Globus pallidus (tissue), 1 donor: Measurements from ENCODE around the gene ETV5.
A peak's percentile ranks its signal among the peaks of the same experiment; 100 is the strongest.

Source experiments
- DNase-seq: peaks from one replicate; pipeline ENCODE4 v3.0.0-alpha.2; 2015; ENCODE audit warnings: low spot score

Gene ETV5

DNA sequence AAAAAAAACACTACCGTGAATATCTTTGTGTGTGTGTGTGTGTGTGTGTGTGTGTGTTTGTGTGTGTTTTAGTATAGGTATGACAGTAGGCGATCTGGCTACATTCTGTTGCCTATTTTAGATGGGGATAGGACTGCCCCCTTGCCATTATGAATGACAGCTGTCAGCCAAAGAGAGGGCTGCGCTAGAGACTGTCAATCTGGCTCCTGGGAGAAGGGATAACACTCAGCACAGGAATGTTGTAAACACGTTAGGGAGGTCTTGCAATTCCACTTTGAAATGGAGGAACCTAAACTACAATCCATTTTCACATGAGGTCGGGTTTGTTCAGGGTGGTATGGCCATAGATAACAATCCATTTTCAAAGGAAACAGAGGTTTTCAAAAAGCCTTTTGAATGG is 14.1 kb upstream of the ETV5 start:
- no peak for DNase-seq

DNA sequence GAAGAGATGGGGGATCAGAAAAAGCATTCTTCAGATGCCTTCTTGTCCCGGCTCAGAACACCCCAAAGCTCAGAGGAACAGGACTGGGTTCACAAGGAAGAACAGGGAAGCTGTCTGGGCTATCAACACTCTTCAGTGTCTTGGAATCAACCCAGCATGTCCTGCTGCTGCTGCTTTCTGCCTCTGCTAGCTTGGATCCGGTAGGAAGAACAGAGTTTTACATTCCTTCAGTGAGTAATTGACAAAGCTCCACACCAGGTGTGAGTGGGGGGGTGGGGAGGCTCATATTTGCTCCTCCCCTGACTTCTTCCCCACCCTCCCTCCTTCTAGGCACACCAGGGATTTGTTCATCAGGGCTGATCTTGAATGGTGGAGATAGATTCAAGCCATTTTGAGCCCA is 13.1 kb upstream of the ETV5 start:
- DNase-seq: no peak

DNA sequence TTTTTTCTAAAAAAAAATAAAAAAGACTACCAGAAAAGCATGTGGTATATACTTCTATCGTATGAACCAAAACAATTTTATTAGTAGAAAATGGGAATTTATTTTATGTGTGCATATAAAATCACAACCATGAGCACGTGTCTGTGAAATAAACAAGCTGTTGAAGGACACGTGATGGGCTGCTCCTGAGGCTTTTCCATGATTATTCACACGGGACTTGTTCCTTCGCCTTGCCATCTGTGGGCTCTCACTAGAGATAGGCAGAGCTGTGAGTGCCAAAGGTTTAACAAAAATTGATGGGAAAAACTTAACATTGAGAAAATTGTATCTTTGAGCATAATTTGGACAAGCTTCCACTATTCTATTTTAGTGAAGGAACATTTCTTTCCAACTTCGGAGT is 12.4 kb upstream of the ETV5 start:
- no peak for DNase-seq

DNA sequence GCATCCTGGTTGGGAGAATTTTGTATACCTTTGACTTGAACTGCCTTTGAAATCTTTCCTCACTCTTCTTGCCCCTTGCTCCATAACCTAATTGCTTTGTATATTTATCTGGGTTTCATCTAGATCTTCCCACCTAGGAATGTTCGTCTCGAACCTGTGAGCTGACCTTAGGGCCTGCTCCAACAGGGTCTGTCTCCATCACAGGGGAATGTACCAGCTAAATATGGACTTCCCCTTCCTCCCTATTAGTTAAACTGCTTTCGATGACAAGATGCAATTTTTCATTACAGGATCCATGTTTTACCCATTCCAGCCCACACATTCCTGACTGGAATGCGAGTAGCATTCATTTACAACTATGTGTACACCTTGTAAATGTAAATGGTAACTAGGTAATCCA is 10.6 kb upstream of the ETV5 start:
- DNase-seq: no peak

DNA sequence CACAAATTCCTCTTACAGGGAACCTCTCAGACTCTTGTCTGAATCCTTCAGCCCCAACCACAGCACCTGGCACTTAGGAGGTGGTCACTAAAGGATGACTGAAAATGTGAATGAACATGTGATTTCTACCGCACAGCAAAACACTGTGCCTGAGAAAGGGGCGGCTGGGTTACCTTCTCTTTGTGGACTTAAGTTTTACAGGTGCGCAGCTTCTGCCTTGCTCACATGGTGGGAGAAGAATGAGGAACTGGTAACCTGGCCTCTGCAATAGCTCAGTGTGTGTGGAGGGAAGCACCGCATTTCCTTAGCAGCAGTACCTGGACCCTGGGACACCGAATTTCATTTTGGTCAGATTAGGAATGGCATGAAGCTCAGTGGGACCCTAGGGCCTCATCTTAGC is 9.8 kb upstream of the ETV5 start:
- no peak for DNase-seq

DNA sequence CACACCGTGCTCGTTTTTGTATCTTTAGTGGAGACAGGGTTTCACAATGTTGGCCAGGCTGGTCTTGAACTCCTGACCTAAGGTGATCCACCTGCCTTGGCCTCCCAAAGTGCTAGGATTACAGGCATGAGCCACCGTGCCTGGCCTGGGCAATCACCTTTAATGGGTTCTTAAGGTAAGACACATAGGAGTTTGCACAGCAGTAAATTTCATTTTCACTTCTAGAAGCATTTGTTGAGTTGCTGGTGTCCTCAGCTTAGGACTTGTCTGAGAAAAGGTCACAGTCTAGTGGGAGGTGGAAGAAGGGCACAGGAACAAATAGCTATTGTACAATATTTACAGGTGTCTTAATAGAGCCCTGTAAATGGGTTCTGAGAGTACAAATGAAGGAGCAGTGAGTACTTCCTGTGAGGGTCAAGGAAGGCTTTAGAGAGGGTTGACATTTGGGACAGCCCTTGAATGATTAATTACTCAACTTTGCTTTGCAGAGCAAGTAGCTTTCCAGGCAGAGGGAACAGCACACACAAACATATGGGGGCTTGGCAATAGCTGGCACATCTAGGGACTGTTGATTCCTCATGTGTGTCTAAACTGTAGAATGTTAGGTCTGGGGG is 8.7 kb upstream of the ETV5 start:
- DNase-seq: no peak

DNA sequence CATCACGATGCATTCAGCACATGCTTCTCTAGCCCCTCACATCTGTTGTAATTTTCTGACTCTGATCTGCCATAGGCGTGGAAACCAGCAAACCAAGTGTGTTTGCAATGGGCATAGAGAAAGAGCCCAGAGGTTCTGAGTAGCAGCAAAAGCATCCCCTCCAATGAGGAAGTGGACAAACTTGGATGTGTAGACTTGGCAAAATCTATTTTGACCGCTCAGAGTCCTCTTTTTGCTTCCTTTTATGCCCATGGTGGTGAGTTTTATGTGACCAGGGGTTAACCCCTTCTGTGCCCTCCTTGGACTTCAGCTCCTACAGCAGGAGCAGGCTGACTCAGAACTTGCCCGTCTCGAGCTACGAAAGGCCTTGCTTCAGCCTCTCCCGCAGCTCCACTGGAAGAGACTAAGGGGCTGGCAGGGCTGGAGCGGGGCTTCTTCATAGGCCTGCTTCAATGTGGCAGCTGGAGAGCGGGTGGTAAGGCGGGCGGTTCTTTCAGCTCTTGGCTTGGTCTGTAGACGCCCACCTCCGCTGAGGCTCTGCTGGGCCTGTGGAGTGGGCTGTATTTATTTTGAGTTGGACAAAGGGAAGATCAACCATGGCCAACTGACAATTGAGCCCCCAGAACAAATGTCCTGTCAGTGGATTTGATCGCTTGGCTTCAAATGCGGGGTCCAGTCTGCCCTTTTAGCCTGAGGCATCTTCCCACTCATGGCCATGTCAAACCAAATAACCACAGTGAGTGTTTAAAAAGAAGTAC is 6.5 kb upstream of the ETV5 start:
- DNase-seq: no peak

DNA sequence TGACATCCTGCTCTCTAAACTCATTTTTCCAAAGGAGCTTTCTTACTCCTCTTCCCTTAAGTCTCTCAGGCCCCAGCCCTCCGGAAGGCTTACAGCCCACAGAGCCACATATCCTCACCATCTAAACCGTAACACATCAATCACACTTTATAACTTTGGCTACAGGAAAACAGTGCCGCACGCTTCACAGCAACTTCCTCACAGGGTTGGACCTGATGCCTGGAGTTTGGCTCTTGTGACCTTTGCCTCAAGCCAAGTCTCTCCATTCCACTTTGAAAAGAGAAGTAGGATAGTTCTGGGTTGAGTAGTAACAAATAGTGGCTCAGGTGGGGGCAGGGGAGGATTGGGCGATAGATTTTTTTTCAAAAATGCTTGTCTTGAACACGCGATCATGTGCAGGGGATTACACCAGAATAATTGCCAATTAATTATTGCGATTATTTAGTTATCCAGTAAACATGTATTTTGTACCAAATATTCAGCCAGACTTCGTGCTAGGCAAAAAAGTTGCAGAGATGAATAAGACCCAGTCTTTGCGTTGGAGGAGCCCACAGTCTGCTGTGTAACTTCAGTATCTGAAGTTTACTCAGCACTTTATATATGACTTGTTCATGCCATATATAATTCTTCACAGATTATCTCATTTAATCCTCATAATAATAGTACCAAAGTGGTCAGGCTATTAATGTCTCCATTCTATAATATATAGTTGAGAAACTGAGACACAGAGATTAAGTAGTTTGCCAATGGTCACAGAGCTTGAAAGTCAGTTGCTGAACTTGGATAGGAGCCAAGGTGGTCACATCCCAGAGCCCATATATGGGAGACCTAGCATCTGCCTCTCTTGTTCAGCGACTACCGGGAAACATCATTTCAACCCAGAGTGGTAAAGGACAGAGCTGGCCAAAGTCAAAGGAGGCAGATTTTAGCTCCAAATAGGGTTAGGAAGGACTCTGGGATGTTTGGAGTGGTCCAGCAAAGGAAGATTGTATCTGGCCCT is 2.4 kb upstream of the ETV5 start:
- no peak for DNase-seq

DNA sequence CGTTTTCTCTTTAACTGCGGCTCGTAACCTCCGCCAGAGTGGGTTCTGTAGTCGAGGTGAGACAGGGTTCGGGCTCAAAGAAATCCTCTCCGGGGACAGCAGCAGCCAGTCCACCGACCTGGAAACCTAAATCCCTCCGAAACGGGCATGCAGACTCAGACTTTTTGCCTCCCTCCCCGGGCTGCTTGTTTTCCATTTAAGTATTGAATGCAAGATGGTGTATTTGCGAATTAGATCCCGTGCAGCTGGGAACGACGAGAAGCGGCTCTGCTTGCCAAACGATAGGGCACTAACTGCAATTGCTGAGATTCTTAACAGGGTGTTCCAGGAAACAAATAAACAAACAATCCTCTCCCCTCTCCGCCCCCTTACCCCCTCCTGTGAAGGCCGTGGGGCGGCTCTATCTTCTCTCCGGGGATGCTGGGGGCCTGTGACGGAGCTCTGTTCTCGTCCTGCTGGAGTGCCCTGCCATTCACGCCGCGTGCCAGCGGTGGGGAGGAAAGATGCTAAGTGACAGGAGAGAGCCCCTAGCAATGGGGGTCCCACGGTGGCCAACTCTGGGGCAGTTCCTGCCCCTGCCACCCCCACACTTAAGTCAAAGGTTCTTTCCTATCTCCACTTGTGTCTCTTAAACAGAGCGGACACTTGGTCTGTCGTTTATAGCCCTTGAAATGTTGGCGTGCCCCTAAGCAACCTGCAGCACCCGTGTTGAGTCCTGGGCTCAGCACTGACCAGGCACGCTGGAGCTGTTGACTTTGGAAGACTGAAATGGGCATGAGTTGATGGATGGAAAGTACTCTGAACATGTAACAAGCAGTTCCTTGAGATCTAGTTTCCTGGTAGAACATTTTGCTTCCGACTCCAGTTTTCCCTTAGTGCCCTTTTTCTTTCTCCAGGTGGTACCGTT is 1.3 kb upstream of the ETV5 start:
- DNase-seq: no peak

DNA sequence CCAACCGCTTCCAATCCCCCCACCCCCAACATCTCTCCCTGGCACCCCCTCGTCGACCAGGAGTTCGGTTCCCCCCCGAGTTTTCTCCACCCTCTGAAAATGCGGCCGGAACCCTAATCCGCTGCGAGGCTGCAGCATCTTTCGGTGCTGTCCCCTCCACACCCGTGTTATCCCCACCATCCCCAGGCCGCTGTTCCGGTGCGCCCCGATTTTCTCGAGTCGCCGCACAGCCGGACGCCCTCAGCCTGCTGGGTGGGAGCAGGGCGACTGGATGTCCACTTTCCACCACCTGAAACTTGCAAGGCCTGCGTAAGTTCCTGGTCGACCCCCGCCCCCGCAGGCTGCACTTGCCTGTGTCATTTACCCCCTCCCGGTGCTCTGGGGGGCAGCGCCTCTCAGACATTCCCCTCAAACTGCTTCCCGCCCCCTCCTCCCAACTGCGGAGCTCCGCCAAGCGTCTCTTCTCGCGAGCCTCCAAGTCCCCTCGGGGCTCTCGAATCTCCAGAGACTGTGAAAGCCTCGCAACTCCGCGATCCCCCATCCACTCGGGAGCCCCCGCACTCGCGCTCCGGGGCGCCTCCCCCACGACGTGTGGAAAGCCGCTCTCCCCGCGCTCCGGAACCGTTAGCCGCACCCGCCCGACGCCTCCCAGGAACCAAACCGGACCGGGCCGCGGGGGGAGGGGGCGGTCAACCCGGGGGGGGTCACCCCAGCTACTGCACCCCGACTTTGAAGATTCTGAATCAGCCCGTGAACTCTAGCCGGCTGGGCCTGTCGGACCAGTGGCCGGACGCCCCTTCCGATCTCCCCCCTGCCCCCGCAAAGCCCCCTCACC is 566 bp downstream of the ETV5 start:
- no peak for DNase-seq

DNA sequence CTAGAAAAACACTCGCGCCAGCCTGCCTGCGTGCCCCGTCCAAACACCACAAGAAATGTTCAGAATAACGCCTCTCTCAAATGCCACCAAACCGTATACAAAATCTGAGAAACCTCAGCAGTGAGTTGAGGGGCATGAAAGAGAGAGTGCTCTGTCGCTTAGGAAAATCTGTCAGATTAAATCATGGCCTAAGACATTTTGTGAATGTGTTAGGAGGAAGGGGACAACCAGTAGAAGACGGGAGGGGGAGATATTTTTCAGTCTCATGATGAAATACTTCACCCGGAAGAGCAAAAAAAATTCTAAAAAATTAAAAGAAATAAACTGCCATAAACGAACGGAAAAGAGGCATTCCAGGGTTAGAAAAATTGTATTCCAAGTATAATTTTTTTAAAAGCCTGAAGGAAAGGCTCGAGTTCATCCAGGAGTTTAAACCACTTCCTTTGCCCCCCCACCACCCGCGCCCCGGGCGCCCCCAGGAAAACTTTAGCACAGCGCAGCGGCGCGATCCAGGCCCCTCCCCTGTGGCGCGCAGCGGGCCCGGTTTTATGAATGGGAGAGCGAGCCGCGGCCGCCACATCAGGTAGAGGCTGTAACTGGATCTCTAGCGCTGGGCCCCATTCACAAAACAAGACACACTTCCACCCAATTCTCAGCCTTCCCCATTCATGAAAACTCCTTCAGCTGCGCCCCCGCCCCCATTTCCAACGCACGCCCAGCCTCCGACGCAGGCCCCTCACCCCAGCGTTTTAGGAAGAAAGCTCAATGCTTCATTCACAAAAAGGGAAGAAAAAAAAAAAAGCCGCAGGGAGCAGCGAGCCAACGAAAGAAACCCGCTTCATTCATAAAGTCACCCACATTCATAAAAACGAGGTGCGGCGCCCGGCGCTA is 1.4 kb downstream of the ETV5 start:
- peak; percentile 68 for DNase-seq

DNA sequence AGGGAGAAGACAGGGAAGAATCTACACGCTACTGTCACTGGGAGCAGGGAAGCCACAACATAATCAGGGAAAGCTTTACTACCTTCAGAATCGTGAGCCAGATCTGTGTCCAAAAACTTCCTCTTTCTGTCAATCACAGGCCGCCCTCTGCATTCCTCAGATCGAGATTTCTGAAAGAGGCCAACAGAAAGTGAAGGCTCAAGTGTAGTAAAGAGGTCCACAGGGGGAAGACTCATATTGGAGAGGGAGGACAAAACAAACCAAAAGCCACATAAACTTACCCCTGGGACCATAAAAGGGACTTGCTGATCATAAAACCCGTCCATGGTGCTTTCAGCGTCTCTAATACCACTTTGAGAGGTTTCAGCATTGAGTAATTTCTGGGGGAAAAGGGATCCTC is 3.3 kb downstream of the ETV5 start:
- no peak for DNase-seq

DNA sequence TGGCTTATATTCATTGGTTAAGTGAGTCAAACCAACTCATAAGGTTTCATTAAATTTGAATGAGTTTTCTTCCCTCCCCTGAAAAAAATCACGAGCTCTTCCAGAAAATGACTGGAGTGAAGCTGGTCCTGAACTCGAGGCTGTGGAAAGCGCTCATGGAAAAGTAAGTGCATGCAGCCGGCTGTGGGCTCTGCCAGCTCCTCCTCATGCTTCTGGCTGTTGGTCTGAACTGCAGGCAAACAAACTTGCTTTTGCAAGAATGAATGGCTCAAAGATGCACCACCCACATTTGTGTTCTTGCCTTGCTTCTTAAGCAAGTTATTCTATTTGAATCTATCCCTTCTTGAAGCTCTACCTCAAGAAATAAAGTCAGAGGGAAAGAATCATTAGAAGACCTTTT is 6.2 kb downstream of the ETV5 start:
- no peak for DNase-seq

DNA sequence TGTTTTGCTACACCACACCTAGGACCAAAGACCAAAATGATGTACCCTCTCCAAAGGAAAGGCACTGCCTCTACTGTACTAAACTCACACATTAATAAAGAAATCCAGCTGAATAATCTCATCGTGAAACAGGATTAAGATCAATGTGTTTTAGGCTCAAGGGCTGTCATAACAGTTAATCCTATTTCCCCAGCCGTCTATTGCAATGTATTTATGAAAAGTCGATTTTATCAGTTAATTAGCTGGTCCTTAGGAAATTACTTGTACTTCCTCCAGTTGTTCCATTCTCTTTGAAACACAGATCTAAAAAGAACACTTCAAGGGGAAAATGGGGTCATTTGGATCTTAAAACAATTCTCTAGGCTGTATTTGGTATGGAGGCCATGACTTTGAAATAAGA is 8.5 kb downstream of the ETV5 start:
- DNase-seq: no peak

DNA sequence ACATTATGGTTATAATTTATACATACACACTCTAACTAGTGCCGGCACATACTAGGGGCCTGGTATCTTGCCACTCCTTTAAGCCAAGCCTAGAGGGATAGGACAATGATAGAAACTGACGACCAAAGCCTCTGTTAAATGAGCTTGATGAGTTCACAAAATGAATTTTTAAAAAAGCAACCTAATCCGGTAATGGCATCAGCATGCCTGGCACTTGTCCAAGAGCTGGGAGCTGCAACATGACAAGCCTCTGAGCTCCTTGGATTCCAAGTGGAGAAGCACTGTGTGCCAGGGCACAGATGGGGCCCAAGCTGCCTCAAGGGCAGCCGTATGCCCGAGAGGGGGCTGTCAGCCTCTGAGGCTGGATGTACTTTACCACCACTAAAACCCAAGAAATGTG is 9.7 kb downstream of the ETV5 start:
- DNase-seq: no peak

DNA sequence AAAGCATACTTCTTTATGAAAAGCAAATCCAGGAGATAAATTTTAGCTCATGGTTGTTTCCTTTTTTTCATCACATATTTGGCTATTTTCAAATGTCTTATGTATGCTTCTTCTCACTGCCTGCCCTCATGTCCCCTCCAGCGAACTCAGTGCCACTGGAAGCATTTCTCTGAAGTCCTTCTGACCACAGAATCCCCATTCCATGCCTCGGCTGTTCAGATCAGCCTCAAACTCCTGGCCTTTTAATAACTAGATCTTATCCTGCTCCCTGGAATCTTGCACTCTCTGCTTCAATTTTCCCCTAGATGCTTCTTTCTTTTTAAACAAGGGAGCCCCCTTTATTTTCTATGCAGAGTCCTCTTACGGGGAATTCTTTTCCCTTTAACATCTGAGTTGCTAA is 10.1 kb downstream of the ETV5 start:
- DNase-seq: no peak

DNA sequence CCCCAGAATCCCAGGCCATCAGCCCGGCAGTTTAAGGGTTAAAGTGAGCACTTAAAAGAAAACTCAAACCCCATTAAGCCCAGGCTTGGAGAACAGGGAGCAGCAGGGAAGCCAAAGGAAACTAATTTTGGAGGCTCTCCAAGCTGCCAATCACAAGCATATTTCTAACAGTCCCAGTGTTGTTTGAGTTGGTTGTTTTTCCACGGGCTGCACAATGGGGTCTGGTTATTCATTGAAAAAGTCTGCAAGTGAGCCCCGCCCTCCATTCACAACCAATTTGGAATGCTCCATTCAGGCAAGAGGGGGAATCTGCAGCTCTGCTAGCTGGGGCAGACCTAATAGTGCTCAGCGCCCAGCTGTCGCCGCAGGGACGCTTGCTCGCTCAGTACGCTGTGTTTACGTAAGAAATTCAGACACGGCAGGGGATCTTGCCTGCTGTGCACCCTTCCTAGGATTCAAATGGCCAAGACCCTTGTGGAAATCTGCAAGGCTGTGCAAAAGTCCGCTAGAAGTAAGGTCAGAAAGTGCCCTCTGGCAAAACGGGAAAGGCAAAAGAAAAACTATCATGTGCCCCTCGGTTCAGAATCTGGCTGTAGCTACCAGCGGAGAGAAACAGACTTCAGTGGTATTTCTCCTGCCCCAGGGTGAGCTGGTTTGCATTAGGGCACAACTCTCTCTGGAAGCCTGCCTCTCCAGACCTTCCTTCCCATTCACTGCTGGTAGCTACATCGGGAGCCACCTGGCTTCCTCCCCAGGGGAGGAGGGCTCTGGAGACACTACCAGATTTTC is 11.0 kb downstream of the ETV5 start:
- DNase-seq: peak; percentile 98

DNA sequence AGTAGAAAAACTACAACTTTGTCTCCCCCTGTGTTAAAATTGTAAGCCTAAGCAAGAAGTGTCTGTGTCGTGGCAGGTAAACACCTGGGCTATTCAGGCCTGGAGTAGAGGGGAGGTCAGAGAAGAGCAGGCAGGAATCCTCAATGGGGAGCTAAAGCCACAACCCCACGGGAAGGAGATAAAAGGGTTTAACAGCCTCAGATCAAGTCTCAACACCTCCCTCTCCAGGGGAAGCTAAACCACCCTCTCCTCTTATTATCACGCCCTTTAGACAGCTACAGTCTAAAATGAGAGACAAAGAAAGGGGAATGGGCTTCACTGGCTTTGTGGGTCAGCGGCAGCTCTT is 11.6 kb downstream of the ETV5 start:
- DNase-seq: no peak

DNA sequence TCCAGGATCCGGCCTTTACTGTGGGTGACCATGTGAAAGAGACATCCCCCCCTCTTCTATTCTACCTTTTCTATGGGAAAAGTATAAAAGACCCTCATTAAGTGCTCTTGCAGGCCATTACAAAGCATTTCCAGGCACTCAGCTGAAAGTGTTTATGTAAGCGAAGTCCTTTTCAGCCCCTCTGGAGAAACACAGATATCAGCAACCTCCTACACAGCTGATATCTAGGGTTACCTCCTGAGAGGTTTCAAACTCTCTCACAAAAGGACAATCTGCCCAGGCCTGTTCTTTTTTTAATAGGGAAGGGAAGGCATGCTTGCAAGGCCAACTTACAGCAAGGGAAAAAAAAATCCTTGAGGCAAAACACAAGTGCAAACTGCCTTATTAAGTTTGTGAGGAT is 12.6 kb downstream of the ETV5 start:
- DNase-seq: no peak
